ENCODE results near the gene LRCOL1.

DNA sequence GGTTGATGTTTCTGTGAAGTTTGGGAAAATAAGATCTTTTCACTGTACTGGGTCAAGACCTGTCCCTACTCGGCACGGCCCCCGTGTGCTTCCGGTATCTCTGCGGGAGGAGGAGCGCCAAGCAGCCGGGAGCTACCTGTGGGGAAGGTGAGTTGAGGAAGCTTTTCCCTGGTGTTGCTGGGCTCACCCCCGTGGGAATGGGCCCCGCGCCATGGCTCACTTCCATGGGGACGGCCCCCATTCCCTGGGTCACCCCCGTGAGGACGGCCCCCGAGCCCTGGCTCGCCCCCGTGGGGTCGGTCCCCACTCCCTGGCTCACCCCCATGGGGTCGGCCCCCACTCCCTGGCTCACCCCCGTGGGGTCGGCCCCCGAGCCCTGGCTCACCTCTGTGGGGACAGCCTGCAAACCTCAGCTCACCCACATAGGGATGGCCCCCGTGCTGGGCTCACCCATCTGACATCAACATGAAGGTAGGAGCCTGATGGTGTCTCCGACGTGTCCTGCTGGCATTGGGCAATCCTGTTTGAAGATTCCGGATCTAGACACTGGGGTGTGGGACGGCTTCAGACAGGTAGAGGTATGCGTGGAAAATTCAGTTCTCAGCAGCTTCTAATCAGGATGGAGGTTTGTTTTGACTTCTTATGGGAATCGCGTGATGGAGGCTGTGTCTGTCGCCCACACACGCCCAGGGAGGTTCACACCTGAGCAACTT is 9.1 kb downstream of the LRCOL1 start:
- TF ChIP-seq EZH2 (IDR thresholded peaks at IDR 0.05; ENCODE audit: borderline replicate concordance, low read depth, low read length, severe bottlenecking) = no peak
- no peak for TF ChIP-seq CTCF (IDR thresholded peaks at IDR 0.05; ENCODE audit: borderline replicate concordance, extremely low read depth, low read length, poor library complexity, severe bottlenecking)

All from DND-41 (cell line).